Measurements from ENCODE around the gene VTN. TPM values are rescaled to one million over a fixed set of nuclear protein-coding genes. Genes with fewer than 3 reads are reported as not detected.

VTN gene
- polyA plus RNA-seq, 1 donor (not counting 4 experiments of a cell fraction or from before 2014, with no cell fraction given) = not detected

GRCh38 chr17:28338056-28338768 lies 31.9 kb downstream of the VTN start:
- dilution Hi-C loops (cut with MboI; ENCODE audit: extremely low pct_ligation_motif_present, low sequenced_read_pairs) = no loop called here
- peaks cover 58% of the 10 kb centered on the region for H3K79me2 ChIP-seq (ENCODE audit: control insufficient read depth, insufficient read depth, low read length)

GRCh38 chr17:28335959-28336871 lies 33.9 kb downstream of the VTN start:
- H3K9me1 ChIP-seq (ENCODE audit: control insufficient read depth, extremely low read depth, insufficient read depth, low read length) = peaks cover 10% of the 10 kb centered on the region
- dilution Hi-C loops (cut with MboI; ENCODE audit: extremely low pct_ligation_motif_present, low sequenced_read_pairs) = no loop called here
- H3K4me3 ChIP-seq (ENCODE audit: control insufficient read depth in 2 of 3, extremely low read depth in 1 of 3, insufficient read depth in 2 of 3, low read depth in 1 of 3, low read length in 3 of 3) = peak overlapping the region; percentile 74 to 99 (median 97)
- H3K4me1 ChIP-seq (ENCODE audit: control insufficient read depth, extremely low read depth, insufficient read depth, low read length) = peaks cover 38% of the 10 kb centered on the region
- H3K4me2 ChIP-seq (ENCODE audit: control insufficient read depth, extremely low read depth, insufficient read depth, low read depth, low read length) = peak overlapping the region; percentile 99
- no peaks in the 10 kb centered on the region for H3K9me3 ChIP-seq (ENCODE audit: control insufficient read depth, low read depth, low read length)
- H3K27ac ChIP-seq (ENCODE audit: control insufficient read depth, insufficient read depth, low read length) = peak overlapping the region; percentile 99
- FAIRE-seq (peak; percentile 81), DNase-seq (ENCODE audit: low read depth, low spot score) (peak; percentile 60)
- H3K36me3 ChIP-seq (ENCODE audit: control insufficient read depth in 2 of 2, extremely low read depth in 1 of 2, insufficient read depth in 2 of 2, low read length in 2 of 2) = peaks cover 22 to 30% of the 10 kb centered on the region in 2 experiments
- TF ChIP-seq EZH2 (IDR thresholded peaks at IDR 0.05; ENCODE audit: low read length) (no peak), CTCF (optimal IDR thresholded peaks at IDR 0.05 in 1 of 3, IDR thresholded peaks at IDR 0.05 in 1 of 3, conservative IDR thresholded peaks at IDR 0.05 in 1 of 3; ENCODE audit: extremely low read depth in 1 of 3, insufficient read depth in 2 of 3, low read length in 3 of 3) (no peak)
- peaks cover 60% of the 10 kb centered on the region for H3K79me2 ChIP-seq (ENCODE audit: control insufficient read depth, insufficient read depth, low read length)
- no peaks in the 10 kb centered on the region for H3K27me3 ChIP-seq (ENCODE audit: control insufficient read depth, extremely low read depth, insufficient read depth, low read length)
- H2AFZ ChIP-seq (ENCODE audit: control insufficient read depth, low read length) = peak overlapping the region; percentile 68
- H4K20me1 ChIP-seq (ENCODE audit: control insufficient read depth, extremely low read depth, insufficient read depth, low read length) = peaks cover 18% of the 10 kb centered on the region
- H3K9ac ChIP-seq (ENCODE audit: control insufficient read depth, extremely low read depth, insufficient read depth, low read length) = peak overlapping the region; percentile 99

More at GRCh38 chr17:28338056-28338768, 31.9 kb downstream of the VTN start:
- H2AFZ ChIP-seq (ENCODE audit: control insufficient read depth, low read length) = no peak overlapping the region
- TF ChIP-seq EZH2 (IDR thresholded peaks at IDR 0.05; ENCODE audit: low read length) = no peak
- TF ChIP-seq CTCF (optimal IDR thresholded peaks at IDR 0.05 in 1 of 3, IDR thresholded peaks at IDR 0.05 in 1 of 3, conservative IDR thresholded peaks at IDR 0.05 in 1 of 3; ENCODE audit: extremely low read depth in 1 of 3, insufficient read depth in 2 of 3, low read length in 3 of 3) = peak in 2 of 3 experiments; percentile 12 to 13
- no peak overlapping the region for H3K9ac ChIP-seq (ENCODE audit: control insufficient read depth, extremely low read depth, insufficient read depth, low read length)
- H3K27me3 ChIP-seq (ENCODE audit: control insufficient read depth, extremely low read depth, insufficient read depth, low read length) = no peaks in the 10 kb centered on the region
- H3K4me1 ChIP-seq (ENCODE audit: control insufficient read depth, extremely low read depth, insufficient read depth, low read length) = peaks cover 38% of the 10 kb centered on the region
- peak overlapping the region in 1 of 3 experiments; percentile 21 for H3K4me3 ChIP-seq (ENCODE audit: control insufficient read depth in 2 of 3, extremely low read depth in 1 of 3, insufficient read depth in 2 of 3, low read depth in 1 of 3, low read length in 3 of 3)
- H3K9me1 ChIP-seq (ENCODE audit: control insufficient read depth, extremely low read depth, insufficient read depth, low read length) = peaks cover 10% of the 10 kb centered on the region
- DNase-seq (ENCODE audit: low read depth, low spot score) (no peak), FAIRE-seq (no peak)
- peaks cover 32 to 48% of the 10 kb centered on the region in 2 experiments for H3K36me3 ChIP-seq (ENCODE audit: control insufficient read depth in 2 of 2, extremely low read depth in 1 of 2, insufficient read depth in 2 of 2, low read length in 2 of 2)
- H3K4me2 ChIP-seq (ENCODE audit: control insufficient read depth, extremely low read depth, insufficient read depth, low read depth, low read length) = peak overlapping the region; percentile 53
- peaks cover 18% of the 10 kb centered on the region for H4K20me1 ChIP-seq (ENCODE audit: control insufficient read depth, extremely low read depth, insufficient read depth, low read length)
- peak overlapping the region; percentile 49 for H3K27ac ChIP-seq (ENCODE audit: control insufficient read depth, insufficient read depth, low read length)
- no peaks in the 10 kb centered on the region for H3K9me3 ChIP-seq (ENCODE audit: control insufficient read depth, low read depth, low read length)

Data from keratinocyte (primary cell).